HL-60/S4 (cell line): ENCODE data around the gene ITGA1.

Experiments
- in situ Hi-C: fragments of 300-500 bp; cut with MboI; formaldehyde crosslinking; loops from 2 replicates; pipeline ENCODE4 v1.14.3; 2022; ENCODE audit warnings: low sequenced_read_pairs

ITGA1 gene

DNA sequence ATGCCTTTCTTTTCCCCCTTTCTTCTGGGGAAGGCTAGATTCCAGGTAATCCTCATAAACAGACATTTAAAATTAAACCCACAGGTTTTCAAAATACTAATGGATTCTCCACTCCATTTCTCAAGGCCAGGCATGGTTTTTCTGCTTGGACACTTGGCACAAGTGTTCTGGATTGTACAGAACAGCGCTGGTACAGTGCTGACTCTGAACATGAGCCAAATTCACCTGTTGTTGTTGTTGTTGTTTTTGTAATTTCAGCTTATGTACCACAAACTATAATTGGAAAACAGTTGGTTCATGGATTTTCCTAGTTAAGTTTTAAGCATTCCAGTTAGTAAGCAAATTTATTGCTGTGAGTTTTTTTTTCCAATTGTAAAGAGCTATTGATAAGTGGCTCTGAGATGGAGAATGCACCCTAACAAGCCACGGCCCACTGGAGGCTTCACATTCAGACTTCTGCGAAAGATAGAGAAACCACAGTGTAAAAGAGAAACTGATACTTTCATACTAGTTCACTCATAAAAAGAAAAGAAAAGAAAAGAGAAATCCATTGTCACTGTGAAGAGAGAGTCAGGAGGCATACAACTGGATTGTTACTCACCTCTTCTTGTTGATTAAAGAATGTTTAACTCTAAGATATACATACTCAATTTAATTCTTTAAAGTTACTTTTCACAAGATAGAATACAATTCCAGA lies 16.2 kb upstream of the ITGA1 start:
- in situ Hi-C loops: no loop called here

DNA sequence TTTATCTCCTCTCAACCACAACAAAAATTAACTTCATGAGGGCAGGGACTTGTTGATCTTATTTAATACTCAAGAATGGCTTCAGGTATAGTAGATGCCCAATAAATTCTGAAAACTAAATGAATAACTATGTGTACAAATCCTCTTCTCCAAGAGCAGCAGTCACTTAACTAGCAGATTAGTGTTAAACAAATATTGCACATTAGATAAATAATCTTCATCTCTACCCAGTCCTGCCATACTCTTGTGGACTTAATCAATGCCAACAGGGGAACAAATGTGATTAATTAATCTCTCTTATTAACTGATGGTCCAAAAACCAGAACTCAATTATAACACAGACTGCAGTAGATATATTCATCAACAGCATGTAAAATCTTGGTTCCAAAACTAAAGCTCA lies 15.0 kb upstream of the ITGA1 start:
- in situ Hi-C loops: no loop called here

DNA sequence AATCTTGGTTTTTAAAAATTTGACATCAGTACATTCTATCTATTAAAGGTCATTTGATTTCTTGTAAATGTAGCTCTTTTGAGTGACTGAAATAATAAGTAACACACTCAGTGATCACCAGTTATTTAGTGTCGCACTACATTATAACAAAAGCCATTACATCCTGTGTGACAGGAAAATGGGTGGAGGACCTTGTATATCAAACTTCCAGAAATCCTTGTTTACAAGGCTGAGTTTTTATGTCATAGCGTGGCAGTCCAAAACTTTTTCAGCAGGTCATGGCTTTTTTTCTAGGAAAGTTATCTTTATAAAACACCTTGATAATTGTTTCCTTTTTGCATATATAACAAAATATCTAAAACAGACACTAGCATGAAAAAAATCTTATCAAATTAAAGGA lies 14.4 kb upstream of the ITGA1 start:
- in situ Hi-C loops: no loop called here

DNA sequence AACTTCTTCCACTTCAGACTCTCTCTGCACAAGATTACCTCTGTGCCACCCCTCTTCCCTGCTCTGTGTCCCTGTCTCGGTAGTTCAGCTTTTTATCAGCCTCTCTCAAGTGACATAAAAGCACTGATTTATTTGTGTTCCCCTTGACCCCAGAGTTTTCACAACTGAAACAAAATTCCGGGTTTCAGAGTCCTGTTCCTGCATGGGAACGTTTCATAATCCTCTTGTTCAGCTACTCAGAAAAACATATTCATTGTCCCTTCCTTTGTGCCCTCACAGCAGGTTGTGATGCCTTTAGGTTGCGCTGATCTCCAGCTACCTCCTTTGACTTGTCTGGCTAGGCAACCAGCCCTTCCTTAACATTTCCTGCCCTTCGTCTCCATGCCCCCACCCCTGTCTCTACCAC lies 13.7 kb upstream of the ITGA1 start:
- in situ Hi-C loops: no loop called here

DNA sequence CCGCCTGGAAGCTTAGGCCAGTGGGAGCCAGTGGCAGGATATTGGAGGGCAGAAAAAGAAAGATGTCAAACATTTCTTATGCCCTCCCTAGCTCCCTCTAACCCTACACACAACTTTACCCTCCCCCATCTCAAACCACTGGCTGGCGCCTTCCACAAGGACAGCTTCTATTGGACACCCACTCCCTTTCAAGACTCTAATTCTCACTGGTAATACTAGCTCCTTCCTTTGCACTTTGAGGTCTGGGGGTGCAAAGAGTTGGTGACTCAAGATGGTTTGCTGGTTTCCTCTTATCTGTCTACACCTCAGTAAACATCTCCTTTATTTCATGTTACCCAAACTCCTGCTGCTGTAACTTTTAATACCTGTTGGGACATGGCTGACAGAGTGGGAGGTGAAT lies 11.6 kb upstream of the ITGA1 start:
- in situ Hi-C loops: no loop called here

DNA sequence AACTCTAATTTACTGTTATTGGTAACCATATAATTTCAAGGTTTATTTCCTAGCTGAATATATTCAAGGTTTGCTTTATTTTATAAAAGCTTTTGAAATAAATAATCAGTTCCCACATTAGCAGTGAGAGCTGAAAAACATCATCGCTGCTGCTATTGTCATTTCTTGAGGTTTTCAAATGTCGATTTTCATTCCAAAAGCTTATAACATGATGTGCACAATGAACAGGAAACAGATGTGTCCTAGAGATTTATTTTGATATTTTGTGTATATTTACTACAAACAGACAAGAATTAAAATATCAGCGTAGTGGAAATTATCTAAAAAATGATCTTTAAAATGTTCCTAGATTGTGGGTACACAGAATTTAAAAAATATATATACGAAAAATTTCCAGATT lies 10.5 kb upstream of the ITGA1 start:
- in situ Hi-C loops: no loop called here

DNA sequence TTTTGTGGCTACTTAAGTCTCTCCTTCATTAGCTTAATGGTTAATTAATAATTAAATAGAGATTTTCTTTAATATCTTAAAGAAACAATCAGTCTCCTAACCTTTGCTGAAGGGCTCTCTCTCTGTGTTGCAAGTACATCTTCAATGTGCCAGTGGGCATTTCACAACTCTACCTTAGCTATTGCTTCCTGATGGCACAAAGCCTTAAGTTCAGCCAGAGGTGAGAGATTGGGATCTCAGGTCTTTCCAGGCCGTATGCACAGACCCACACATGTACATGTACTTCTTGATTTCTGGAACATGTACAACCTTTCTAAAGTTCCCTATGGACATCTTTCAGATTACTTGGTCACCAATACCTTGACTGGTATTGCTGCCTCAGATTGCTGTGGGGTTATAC lies 8.9 kb upstream of the ITGA1 start:
- in situ Hi-C loops: no loop called here

DNA sequence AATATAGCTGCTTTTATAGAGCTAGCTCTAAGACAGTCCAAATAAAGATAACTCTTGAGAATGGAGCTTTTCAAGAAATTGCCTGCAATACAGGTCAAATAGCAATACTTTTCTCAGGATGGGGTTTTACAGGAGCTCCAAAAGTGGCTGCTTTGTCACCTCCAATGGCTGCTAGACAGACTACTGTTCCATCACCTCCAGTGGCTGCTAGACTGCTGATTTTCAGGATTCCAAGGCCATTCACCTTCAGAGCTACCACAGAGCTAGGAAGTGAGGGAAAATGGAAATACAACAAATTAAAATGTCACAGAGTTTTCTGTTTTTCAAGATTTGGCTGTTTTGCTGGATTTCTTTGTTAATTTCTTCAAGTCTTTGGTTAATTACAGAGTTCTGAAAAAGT lies 8.5 kb upstream of the ITGA1 start:
- in situ Hi-C loops: no loop called here

DNA sequence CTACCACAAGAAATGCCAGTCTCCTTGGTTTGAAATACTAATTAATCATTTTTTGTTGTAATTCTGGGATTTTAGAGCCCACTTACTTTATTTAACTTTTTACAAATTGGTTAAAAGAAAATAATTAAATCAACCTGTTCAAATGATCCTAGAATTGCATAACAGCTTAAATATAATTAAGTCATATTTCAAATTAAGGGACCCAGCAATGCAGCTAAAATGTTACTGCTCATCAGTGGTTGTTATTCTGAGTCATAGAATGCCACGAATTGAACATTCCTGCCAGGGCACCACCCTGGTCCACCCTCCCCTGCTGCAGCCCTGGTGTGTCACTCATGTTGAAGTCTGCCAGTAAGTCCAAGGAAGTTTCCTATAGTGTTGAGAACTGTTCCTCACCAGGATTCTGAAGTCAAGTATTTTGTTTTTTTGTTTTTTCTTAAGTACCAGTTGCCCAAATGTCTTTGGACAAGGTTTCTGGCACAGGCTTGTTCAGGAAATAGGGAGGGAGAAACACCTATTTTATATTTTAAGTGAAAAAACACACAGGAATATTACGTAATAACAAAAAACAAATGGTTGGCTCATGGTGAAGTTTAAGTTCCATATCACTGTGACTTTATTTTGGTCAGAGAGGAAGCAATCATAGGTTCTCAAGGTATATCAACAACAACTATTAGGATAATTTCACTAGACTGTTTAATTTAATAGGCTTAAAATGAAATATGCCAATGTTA lies 4.3 kb upstream of the ITGA1 start:
- in situ Hi-C loops: no loop called here

DNA sequence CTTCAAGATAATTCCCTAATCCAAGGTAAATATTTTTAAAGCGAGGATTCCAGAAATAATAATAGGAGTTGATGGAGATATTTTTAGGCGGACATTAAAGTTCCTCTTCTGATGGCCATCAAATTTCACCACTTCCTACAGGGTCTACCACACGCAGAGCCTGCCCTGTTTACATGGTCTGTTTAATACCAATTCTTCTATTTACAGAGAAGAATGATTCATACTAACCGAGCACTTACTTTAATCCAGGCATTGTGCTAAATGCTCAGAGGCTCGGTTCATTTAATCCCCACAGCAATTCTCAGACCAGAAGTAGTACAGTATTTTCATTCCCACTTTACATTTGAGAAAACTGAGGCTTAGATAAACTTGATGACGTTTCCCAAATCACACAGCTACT lies 3.0 kb upstream of the ITGA1 start:
- in situ Hi-C loops: no loop called here

DNA sequence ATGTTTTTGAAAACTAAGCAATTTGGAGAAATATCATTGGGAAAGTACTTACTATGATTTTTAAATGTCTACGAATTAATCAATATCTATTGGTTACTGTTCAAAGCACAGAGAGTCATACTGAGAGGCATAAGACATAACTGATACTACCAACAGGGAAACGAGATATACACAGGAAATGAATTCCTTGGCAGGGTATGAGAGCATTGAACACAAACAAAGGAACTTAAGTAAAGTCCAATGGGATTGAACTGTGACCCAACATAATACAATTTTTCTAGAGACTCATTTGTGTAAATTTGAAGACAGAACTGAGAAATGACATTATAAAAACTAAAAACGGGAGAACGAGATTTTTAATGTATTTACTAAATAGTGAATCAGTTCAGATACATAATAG lies 1.3 kb upstream of the ITGA1 start:
- in situ Hi-C loops: no loop called here

DNA sequence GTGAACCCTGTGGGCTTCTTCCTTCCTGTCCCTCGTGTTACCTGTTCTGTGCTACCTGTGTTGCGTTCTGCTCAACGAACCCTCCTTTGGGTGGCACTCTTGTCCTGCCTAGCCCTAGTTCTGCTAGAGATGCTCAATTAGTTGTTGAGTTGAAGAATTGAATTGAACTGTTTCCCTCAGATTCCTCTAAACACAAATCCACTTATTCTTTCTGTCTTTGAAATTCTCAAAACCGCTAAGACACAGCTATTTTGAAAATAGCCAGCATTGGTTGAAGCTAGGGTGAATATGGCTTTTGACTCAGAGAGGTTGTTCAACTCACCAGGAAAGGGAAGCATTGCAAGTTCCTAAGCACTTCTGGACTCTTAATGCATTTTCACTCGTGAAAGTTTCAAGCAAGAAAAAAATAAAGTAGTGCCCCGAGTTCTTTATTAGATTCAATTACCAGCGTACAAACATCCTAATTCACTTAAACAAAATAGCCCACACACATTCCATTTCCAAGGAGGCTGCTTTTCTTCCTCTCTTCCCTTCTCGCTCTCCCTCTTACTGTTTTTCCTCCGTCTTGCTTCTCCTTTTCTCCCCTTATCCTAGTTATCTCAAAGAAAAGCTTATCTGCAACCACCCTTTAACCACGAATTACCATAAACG lies 642 bp upstream of the ITGA1 start:
- in situ Hi-C loops: no loop called here

DNA sequence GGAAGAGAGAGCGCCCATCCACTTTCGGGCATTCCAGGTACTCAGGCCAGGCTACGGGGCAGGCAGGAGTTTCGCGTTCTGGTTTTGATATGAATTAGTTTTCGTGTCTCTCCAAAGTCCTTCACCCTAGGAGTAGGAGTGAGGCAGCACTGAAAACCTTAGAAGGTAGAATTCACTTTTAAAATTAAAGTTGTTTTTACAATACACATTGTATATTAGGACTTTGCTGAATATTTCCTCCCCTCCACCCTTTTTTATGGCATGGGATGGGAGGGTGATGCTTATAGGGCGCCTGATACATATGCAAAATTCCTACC lies 747 bp downstream of the ITGA1 start:
- in situ Hi-C loops: no loop called here

DNA sequence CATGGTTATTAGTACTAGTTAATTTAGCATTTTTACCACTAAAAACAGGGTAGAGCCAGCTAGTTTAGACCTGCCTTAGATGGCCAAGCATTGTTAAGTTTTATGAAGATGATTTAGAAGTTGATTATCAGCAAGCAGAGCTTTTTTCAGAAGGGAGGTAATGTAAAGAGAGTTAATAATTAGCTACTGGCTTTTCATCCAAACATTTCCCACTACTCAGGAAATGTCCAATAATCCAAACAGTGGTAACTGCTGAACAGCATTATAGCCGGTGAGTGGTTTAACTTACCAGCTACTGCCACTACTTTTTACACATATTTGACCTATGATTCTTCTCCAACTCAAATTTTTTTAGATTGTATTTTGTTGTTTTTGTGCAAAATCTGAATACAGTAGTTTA lies 1.7 kb downstream of the ITGA1 start:
- in situ Hi-C loops: no loop called here

DNA sequence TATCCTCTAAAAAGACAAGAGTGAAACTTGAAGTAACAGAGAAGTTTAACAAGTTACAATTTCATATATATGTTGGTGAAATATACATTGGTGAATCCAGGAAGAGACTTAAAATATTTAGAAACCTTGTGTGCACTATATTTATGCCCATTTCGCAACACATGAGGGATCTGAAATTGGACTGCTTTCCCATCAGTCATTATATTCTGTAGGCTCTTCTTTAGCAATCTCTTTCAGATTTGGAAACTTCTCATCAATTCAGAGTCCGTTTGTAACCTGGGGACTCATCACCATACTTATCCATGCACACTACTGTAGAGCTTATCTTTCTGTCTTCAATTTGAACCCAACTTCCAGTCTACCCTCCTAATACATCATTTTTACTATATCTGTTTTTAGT lies 2.1 kb downstream of the ITGA1 start:
- in situ Hi-C loops: no loop called here

DNA sequence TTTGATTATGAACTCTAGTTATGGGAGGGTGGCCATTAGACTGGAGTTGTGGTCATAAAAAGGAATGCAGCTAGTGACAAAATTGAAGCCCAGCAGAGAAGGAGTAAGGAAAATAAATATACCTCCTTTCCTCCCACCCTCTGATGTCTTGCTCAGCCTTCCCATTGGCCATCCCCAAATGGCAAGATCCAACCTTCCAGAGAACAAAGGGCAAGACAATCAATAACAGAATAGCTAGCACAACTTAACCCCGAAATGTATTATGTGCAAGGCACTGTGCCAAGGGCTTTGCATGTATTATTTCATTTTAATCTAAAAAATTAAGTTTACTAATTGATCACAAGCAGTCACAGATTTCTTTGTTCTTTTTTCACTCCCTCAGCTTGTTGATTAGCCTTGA lies 3.6 kb downstream of the ITGA1 start:
- in situ Hi-C loops: no loop called here

DNA sequence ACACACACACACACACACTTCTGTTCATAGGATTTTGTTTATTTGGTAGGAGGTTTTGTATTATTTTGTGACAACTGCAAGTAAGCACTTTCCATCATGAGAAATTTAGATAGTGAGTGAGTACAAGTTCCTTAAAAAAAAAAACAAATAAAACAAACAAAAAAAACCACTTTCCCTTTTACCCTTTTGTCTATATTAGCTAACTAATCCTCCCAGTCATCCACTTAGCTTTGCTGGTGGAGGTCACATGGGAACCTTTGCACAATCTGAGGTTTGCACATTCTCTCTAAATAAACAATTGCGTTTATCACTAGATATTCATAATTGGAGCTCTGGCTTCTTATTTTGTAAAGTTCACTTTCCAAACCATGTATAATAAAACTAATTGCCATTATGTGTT lies 6.8 kb downstream of the ITGA1 start:
- in situ Hi-C loops: no loop called here

DNA sequence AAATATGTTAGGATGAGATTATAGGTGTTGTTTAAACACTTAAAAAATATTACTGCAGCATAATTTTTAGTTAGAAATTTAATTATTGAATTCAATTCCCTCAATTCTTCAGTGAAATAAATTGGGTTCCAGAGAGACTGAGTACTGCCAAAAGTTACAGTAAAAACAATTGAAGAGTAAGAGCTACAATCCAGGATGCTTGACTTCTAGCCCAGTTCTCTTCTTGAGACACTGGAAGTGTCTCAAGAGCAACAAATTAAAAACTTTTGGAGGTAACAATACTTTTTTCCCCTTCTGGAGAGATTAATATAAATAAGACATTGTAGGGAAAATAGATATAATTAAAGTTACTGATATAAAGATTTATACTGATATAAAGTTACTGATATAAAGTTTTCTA lies 8.3 kb downstream of the ITGA1 start:
- in situ Hi-C loops: no loop called here

DNA sequence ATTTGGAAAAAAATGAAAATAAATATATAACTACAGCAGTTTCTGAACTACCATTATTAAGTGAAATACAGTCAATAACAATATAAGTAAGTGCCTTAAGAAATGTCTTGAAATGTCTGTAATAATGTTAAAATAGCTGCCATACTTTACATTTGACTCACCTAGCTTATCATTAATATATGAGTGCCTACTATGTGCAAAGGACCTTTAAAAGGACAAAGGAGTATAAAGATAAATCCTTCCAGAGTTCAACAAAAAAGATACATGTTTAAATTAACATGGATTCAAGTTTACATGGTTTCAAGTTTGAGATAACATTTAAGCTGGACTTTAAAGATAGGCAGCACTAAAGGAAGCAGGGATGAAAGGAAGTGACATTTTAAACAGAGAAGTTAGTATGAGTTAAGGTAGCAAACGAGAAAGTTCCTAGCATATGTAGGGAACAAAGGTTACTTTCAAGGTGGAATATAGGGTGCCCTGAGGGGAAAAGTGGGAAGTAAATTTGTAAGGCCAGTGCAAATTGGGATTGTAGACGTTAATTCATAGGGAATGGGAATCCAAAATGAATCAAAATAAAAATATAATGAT lies 8.9 kb downstream of the ITGA1 start:
- in situ Hi-C loops: no loop called here

DNA sequence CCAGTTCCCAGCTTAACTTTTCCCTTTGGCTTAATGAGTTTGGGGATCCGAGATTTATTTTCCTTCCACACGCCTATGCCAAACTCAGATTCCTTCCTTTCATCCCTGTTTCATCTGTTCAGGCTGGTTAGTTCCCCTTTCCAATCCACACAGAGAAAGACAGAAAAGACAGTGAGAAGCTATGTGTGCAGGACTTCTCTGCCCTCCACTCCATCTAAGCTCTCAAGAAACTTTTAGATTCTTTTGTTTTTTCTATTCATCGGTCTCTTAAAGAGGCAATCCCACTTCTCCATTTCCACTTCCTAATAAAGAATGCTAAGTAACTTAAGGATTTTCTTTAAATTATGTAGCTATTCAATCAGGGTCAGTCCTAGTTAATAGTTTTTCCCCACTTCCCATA lies 11.2 kb downstream of the ITGA1 start:
- in situ Hi-C loops: no loop called here

DNA sequence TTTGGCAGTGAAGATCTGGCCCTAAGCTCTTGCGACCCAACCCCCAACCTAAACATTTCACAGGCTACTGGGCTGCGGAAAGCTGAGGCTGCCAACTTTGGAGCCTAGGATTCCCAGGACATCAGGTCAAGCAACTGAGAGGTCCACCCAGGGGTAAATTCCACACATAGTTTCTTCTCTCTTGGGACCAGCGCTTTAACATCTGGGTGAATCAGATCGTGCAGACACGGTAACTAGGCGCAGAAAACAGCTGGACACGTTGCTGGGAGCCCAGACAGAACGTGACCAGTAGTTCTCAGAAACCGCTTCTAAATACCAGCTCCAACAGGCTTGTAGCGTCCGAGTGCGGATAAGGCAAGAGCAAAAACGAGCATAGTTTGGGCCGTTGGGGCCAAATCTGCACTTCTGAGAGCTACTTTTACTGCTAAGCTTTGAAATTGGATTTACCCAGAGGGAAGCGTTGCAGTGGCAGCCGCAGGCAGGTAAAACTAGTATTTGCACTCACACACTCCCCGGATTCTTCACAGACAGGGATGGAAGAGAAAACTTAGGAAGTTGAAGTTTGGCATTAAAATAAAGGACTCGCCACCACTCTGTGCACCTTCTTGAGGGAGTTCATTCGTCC lies 11.8 kb downstream of the ITGA1 start:
- in situ Hi-C loops: no loop called here

DNA sequence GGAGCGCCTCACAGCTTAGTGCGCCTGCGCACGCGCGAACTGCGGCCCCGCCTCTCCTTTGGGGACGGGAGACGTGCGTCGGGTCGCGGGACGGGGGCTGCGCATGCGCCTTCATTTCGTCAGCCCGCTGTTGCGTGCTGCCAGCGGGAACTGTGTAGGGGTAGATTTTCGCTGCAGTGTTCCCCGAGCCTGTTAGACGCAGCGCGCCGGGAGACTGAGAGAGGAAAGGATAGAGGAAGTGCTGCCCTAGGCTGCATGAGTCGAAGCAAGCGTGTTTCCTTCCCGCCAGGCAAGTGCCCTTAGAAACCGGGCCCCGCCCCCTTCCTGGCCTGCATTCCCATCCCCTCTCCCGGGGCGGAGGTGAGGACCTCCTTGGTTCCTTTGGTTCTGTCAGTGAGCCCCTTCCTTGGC lies 12.3 kb downstream of the ITGA1 start:
- in situ Hi-C loops: no loop called here
